NCI-H2081 treated with DMSO at 0.1 percent for 48 hours (cell line): ENCODE data around the gene PRR36.
"Not testable (repeated sequence)": the region's sequence is repeated elsewhere in the genome, so short reads cannot be mapped to it uniquely, and the experiment has no call there.

ENCODE experiments used
- DNase-seq: peaks from one replicate; lab custom pipeline; 2025; lab: John Stamatoyannopoulos, UW

Gene PRR36

DNA sequence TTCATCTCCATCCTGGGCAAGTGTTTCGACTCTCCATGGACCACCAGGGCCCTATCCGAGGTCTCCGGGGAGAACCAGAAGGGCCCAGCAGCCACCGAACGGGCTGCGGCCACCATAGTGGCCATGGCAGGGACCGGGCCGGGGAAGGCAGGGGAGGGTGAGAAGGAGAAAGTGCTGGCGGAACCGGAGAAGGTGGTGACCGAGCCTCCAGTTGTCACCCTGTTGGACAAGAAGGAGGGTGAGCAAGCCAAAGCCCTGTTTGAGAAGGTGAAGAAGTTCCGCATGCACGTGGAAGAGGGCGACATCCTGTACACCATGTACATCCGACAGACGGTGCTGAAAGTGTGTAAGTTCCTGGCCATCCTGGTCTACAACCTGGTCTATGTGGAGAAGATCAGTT is 24.8 kb upstream of the PRR36 start:
- DNase-seq, result no peak

- DNase-seq, result no peak
These were observed 23.1 kb upstream of the PRR36 start for GRCh38 chr19:7897292-7897691.

- no peak for DNase-seq
These were observed 21.4 kb upstream of the PRR36 start for GRCh38 chr19:7895565-7895964.

DNA sequence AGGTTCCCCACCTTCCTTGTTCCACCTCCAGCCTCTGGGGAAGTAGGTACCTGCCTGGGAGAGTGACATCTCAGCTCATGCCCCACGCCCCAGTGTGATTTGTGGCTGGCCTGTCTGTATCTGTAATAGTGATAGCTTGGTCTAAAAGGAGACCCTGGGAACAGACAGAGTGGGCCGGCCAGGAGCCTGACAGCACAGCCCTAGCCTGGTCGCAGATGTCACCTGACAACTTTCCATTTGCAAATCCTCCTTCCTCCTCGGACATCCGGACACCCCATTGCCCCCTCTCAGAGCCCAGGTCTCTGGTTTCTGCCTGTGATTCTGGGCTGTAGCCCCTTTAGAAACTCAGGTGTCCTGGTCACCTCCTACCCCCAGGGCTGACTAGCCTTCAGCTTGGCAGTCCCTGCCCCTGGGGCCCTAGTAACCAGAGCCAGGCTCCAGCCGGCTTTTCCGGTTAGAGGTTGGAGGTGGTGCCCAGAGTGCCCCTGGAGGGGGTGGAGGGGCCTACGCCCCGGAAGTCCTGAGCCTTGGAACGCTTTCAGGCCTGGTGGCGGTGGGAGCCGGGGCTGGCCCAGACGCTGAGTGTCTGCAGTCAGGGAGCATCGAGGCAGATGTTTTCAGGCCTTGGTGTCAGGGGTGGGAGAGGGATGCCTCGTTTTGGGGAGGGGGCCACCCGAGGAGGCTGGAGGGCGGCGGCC is 20.6 kb upstream of the PRR36 start:
- no peak for DNase-seq

- not testable (repeated sequence) for DNase-seq
These were observed 19.3 kb upstream of the PRR36 start for GRCh38 chr19:7893362-7894101.

GRCh38 chr19:7888826-7889217 is 14.6 kb upstream of the PRR36 start:
- no peak for DNase-seq

- no peak for DNase-seq
These were observed 14.1 kb upstream of the PRR36 start, which contains the start of gene LRRC8E for GRCh38 chr19:7888145-7888825. TSS of gene LRRC8E (plus strand) at chr19:7888510. CDS start at chr19:7895604, 7,094 bp downstream.

GRCh38 chr19:7887408-7888144 is 13.4 kb upstream of the PRR36 start:
- no peak for DNase-seq

DNA sequence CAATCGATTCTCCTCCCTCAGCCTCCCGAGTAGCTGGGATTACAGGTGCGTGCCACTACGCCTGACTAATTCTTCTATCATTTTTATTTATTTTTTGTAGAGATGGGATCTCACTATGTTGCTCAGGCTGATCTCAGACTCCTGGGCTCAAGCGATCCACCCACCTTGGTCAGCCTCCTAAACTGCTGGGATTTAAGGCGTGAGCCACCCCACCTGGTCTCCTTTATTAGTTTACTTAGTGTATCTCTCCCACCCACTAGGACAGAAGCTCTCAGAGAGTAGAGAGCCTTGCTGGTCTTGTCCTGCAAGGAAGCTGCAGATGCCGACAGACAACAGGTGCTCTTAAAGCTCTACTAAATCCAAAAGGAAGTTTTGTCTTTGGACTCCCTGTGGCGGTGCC is 11.6 kb upstream of the PRR36 start:
- DNase-seq, result no peak

DNA sequence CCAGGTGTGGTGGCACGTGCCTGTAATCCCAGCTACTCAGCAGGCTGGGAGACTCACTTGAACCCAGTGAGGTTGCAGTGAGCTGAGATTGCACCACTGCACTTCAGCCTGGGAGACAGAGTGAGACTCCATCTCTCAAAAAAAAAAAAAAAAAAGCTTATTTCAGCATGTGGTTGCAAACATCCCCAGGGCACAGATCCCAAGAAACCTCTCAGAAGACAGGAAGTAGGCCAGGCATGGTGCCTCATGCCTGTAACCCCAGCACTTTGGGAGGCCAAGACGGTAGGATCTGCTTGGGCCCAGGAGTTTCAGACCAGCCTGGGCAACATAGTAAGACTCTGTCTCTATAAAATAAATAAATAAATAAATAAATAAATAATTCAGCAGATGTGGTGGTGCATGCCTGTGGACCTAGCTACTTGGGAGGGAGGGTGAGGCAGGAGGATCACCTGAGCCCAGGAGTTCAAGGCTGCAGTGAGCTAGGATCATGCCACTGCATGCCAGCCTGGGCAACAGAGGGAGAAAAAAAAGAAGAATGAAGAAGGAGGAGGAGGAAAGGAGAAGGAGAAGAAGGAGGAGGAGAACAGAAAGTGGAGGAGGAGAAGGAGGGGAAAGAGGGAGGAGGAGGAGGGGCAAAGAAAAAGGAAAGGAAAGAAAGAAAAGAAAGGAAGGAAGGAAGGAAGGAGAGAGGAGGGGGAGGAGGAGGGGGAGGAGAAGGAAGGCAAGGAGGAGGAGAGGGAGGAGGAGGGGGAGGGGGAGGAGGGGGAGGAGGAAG is 9.8 kb upstream of the PRR36 start:
- DNase-seq, result no peak

- no peak for DNase-seq
These were observed 8.9 kb upstream of the PRR36 start for GRCh38 chr19:7883105-7883504.

DNA sequence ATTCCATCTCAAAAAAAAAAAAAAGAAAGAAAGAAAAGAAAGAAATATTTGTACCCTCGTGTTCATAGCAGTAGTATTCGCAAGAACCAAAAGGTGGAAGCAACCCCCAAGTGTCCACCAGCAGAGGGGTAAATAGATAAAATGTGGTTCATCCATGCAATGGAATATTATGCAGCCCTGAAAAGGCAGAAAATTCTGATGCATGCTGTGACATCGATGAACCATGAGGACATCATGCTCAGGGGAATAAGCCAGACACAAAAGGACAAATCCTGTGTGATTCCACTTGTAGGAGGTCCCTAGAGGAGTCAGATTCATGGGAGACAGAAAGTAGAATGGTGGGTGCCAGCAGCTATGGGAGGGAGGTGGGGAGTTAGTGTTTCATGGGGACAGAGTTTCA is 7.7 kb upstream of the PRR36 start:
- DNase-seq, result no peak

GRCh38 chr19:7879836-7880235 is 5.6 kb upstream of the PRR36 start:
- DNase-seq, result no peak

DNA sequence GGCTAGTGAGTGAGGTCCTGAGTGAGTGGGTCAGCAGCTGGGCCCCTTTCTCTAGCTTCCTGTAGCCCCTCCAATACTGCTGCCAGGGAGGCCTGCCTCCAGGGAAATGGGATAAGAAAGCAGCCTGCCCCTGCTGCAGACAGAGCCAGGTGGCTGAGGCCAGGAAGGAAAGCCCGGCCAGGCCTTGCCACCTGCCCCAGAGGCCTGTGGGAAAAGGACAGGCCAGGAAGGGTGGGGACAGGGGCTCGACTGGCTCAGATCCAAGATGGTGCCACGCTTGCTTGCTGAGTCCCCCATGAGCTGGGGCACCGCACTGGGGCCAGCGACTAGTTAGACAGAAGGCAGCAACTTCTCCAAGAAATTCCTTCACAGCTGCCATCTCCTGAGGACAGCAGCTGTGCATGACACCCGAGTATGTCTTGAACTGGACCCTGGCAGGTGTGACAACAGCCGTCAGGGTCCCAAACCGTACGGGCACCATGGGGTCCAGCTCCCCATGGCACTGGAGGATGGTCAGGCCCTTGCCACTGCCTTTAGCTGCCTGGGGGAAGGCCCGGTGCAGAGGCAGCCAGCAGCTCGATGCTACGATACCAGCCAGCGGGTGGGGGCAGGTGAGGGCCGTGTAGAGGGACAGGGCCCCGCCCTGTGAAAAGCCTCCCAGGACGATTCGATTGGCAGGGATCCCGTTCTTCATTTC is 5.1 kb upstream of the PRR36 start:
- no peak for DNase-seq

- DNase-seq, result no peak
These were observed 3.2 kb upstream of the PRR36 start for GRCh38 chr19:7877249-7877836.

- no peak for DNase-seq
These were observed 695 bp upstream of the PRR36 start for GRCh38 chr19:7874897-7875273.

- DNase-seq, result no peak
These were observed 700 bp downstream of the PRR36 start for GRCh38 chr19:7873304-7874075.

DNA sequence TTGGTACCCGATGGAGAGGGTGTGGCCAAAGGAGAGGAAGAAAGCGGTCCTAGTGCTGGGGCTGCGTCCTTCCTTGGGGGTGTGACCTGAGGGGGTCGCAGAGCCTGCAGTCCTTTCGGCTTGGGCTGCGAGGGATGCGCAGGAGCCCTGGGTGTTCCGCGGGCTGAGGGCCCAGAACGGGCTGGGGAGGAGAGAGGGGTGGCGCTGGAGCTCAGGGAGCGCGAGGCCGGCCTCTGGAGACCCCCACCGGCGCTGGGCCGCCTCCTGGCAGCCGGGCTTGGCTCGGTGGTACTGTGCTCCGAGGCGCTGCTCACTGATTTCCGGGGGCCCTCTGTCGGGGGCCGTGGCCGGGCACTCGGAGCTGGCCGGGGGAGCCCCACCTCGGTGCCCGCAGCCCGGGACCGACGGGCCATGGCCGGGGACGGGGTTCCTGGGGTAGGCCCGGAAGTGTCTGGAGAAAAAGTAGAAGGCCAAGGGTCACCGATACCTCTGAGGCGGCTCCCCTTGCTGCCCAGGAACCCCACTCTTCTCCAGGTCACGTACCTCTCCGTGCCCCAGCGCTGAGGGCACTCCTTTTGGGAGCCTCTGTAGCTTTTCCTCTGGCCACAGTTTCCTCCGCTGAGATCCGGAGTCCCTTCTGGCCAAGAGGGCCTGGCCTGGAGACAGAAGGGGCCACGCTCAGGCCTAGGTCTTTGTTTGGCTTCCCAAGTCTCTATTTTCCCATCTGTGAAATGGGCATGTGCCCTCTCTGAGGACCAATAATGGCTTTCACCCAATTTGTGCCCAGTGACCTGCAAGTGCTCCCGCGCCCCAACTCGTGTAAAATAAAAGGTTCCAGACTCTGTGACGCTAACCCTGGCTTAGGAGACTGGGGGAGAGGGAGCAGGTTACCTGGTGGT is 1.6 kb downstream of the PRR36 start:
- DNase-seq, result no peak
